Panc1 (cell line): Measurements from ENCODE around the gene RGL4. TPM values are rescaled to one million over a fixed set of nuclear protein-coding genes. Genes with fewer than 3 reads are reported as not detected.

Source experiments
- ATAC-seq: fragments of 200-7000 bp; cut with Tn5 transposase; 2 replicates; pipeline ENCODE4 v1.9.1; 2020; ENCODE audit warnings: mild to moderate bottlenecking, moderate library complexity
- BruUV-seq: library from RNA; stranded (reverse); fragments of 400-500 nt; replicated peaks from 2 replicates; lab custom pipeline; 2021; lab: Mats Ljungman, UMichigan
- CTCF ChIA-PET: fragments of 300-600 bp; sonication (Branson Sonifier 250); formaldehyde crosslinking; loops from one replicate; lab custom pipeline; 2022; ENCODE audit warnings: antibody characterized with exemption; lab: Charles Lee
- POLR2A ChIA-PET: fragments of 300-600 bp; sonication (Branson Sonifier 250); formaldehyde crosslinking; loops from one replicate; lab custom pipeline; 2022; ENCODE audit warnings: antibody characterized with exemption; lab: Charles Lee
- DNase-seq: peaks from one replicate; pipeline ENCODE4 v3.0.0-alpha.2; 2010; ENCODE audit warnings: low read depth, low spot score
- H3K27ac ChIP-seq: 2 replicates; pipeline ENCODE4 v1.5.1; 2011; ENCODE audit warnings: mild to moderate bottlenecking, low read length, inconsistent platforms
- H3K27me3 ChIP-seq: fragments of 200-500 bp; sonication (Bioruptor generic); 2 replicates; pipeline ENCODE4 v1.6.0; 2014; ENCODE audit warnings: low read length, inconsistent platforms; ENCODE audit not compliant: control insufficient read depth, insufficient read depth
- H3K36me3 ChIP-seq: fragments of 200-500 bp; sonication (Bioruptor generic); 2 replicates; pipeline ENCODE4 v1.5.1; 2014; ENCODE audit warnings: inconsistent platforms, mild to moderate bottlenecking, low read length, moderate library complexity; ENCODE audit not compliant: control insufficient read depth, insufficient read depth
- H3K4me1 ChIP-seq: 2 replicates; pipeline ENCODE4 v1.5.1; 2011; ENCODE audit warnings: inconsistent platforms, mild to moderate bottlenecking, low read length, moderate library complexity; ENCODE audit not compliant: control insufficient read depth, insufficient read depth
- H3K4me3 ChIP-seq, 2 experiments: 2 replicates each; pipeline ENCODE4 v1.5.1; 2011 to 2012; ENCODE audit warnings: low read depth in 2 of 2, low read length in 2 of 2, mild to moderate bottlenecking in 2 of 2, inconsistent platforms in 1 of 2, moderate library complexity in 1 of 2
- H3K9me3 ChIP-seq: fragments of 200-500 bp; sonication (Bioruptor generic); 2 replicates; pipeline ENCODE4 v1.5.1; 2014; ENCODE audit warnings: low read depth, mild to moderate bottlenecking, inconsistent platforms, low read length, moderate library complexity; ENCODE audit not compliant: control insufficient read depth, insufficient read depth
- POLR2AphosphoS5 ChIP-seq: IDR thresholded peaks from 2 replicates; pipeline ENCODE4 v1.6.1; 2012; ENCODE audit warnings: mild to moderate bottlenecking, low read depth, low read length, moderate library complexity
- SIN3A ChIP-seq: IDR thresholded peaks from 2 replicates; pipeline ENCODE4 v1.6.1; 2012; ENCODE audit warnings: low read depth, mild to moderate bottlenecking, low read length, moderate library complexity, borderline replicate concordance; ENCODE audit not compliant: insufficient read depth
- TCF7L2 ChIP-seq: IDR thresholded peaks from 2 replicates; pipeline ENCODE4 v1.6.1; 2011; ENCODE audit warnings: mild to moderate bottlenecking, low read depth, low read length, inconsistent platforms
- in situ Hi-C: cut with HindIII; loops from 2 replicates; pipeline ENCODE4 v1.10.0; 2016; ENCODE audit warnings: low sequenced_read_pairs, low pct_unique_long_range_greater_than_20kb
- intact Hi-C: fragments of 100-400 bp; cut with micrococcal nuclease; formaldehyde crosslinking; loops from one replicate; pipeline ENCODE4 v1.10.0; 2022; ENCODE audit not compliant: unreplicated experiment
- total RNA-seq: library from RNA; stranded (reverse); gene quantifications from one replicate; pipeline ENCODE4 v1.2.1, GENCODE V29; 2021; ENCODE audit not compliant: unreplicated experiment
- TF ChIP-seq, protein P1 (sequence below), 2 experiments: IDR thresholded peaks; 2 replicates each; pipeline ENCODE4 v1.6.1; 2011 to 2012; ENCODE audit warnings: low read depth in 2 of 2, control low read depth in 1 of 2, low read length in 1 of 2, mild to moderate bottlenecking in 1 of 2, moderate library complexity in 1 of 2; ENCODE audit not compliant: insufficient read depth in 1 of 2
- TF ChIP-seq, protein P2 (sequence below): fragments of 450-650 bp; IDR thresholded peaks from 2 replicates; pipeline ENCODE4 v1.5.1; 2017; ENCODE audit warnings: mild to moderate bottlenecking

Gene RGL4
- total RNA-seq, 1 experiment from 2014 or later: not detected

DNA sequence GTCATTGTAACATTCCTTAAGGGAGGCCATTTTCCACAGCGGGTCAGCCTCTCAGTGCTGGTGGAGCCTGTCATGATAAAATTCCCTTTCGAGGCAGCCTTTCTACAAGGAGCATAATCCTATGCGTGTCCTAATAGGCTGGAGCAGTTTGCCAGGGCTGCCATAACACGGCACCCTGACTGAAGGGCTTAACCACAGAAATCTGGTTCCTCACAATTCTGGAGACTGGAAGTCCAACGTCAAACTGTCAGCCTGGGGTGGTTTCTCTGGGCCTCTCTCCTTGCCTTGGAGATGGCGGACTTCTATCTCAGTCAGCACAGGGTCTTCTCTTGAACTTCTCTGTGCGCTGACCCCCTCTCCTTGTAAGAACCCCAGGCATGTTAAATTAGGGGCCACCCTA, 1.4 kb upstream of the RGL4 start:
- no peak overlapping the region for H3K4me3 ChIP-seq
- in situ Hi-C loops (no loop called here), intact Hi-C loops (no loop called here)
- H3K9me3 ChIP-seq: no peaks in the 10 kb centered on the region
- POLR2A ChIA-PET: no interaction called here
- H3K36me3 ChIP-seq: no peaks in the 10 kb centered on the region
- CTCF ChIA-PET: no interaction called here
- H3K27me3 ChIP-seq: no peaks in the 10 kb centered on the region
- ATAC-seq (no peak), DNase-seq (no peak)
- no peaks in the 10 kb centered on the region for H3K4me1 ChIP-seq
- no TSS peak for BruUV-seq
- H3K27ac ChIP-seq: no peak overlapping the region
- TF ChIP-seq, protein P1, sequence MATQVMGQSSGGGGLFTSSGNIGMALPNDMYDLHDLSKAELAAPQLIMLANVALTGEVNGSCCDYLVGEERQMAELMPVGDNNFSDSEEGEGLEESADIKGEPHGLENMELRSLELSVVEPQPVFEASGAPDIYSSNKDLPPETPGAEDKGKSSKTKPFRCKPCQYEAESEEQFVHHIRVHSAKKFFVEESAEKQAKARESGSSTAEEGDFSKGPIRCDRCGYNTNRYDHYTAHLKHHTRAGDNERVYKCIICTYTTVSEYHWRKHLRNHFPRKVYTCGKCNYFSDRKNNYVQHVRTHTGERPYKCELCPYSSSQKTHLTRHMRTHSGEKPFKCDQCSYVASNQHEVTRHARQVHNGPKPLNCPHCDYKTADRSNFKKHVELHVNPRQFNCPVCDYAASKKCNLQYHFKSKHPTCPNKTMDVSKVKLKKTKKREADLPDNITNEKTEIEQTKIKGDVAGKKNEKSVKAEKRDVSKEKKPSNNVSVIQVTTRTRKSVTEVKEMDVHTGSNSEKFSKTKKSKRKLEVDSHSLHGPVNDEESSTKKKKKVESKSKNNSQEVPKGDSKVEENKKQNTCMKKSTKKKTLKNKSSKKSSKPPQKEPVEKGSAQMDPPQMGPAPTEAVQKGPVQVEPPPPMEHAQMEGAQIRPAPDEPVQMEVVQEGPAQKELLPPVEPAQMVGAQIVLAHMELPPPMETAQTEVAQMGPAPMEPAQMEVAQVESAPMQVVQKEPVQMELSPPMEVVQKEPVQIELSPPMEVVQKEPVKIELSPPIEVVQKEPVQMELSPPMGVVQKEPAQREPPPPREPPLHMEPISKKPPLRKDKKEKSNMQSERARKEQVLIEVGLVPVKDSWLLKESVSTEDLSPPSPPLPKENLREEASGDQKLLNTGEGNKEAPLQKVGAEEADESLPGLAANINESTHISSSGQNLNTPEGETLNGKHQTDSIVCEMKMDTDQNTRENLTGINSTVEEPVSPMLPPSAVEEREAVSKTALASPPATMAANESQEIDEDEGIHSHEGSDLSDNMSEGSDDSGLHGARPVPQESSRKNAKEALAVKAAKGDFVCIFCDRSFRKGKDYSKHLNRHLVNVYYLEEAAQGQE (IDR thresholded peaks at IDR 0.05; ENCODE audit: insufficient read depth in 1 of 2, low read depth in 2 of 2, low read length in 1 of 2): no peak
- TF ChIP-seq POLR2AphosphoS5 (no peak), TCF7L2 (no peak), SIN3A (no peak)
- TF ChIP-seq, protein P2, sequence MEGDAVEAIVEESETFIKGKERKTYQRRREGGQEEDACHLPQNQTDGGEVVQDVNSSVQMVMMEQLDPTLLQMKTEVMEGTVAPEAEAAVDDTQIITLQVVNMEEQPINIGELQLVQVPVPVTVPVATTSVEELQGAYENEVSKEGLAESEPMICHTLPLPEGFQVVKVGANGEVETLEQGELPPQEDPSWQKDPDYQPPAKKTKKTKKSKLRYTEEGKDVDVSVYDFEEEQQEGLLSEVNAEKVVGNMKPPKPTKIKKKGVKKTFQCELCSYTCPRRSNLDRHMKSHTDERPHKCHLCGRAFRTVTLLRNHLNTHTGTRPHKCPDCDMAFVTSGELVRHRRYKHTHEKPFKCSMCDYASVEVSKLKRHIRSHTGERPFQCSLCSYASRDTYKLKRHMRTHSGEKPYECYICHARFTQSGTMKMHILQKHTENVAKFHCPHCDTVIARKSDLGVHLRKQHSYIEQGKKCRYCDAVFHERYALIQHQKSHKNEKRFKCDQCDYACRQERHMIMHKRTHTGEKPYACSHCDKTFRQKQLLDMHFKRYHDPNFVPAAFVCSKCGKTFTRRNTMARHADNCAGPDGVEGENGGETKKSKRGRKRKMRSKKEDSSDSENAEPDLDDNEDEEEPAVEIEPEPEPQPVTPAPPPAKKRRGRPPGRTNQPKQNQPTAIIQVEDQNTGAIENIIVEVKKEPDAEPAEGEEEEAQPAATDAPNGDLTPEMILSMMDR: no peak

DNA sequence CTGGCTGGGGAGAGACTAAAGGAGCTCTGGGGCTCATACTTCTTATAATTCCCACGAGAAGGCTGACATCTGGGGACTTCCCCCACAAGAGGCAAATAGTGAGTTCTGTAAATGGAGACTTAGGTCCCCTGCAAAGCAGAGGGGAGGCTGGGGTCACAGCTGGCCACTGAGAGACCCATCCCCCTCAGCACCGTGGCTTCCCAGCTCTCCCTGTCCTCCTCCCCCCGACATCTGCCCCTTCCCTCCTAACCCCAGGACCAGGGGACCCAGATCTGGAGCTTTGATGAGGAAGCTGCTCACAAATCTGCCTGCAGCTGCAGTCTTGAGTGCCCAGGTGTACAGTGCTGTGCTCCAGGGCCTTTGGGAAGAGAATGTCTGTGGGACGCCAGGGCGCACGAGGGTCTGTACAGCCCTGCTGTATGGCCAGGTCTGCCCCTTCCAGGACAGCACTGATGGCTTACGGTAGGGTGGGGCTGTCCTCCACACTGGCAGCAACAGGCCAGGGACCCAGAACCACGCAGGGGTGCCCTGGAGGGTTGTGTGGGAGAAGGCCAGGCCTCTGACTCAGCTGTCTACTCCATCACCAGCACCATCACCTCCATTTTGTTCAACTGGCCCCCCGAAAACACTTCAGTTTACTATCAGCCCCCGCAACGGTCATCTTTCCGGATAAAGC, 1.1 kb downstream of the RGL4 start:
- POLR2A ChIA-PET: no interaction called here
- no peak overlapping the region for H3K4me3 ChIP-seq
- no peaks in the 10 kb centered on the region for H3K36me3 ChIP-seq
- H3K9me3 ChIP-seq: no peaks in the 10 kb centered on the region
- no peak overlapping the region for H3K27ac ChIP-seq
- no peaks in the 10 kb centered on the region for H3K27me3 ChIP-seq
- DNase-seq (no peak), ATAC-seq (no peak)
- BruUV-seq: no TSS peak
- CTCF ChIA-PET: no interaction called here
- intact Hi-C loops (no loop called here), in situ Hi-C loops (no loop called here)
- TF ChIP-seq TCF7L2: no peak
- no peak for TF ChIP-seq POLR2AphosphoS5
- no peak for TF ChIP-seq SIN3A
- TF ChIP-seq, protein P1 (IDR thresholded peaks at IDR 0.05; ENCODE audit: insufficient read depth in 1 of 2, low read depth in 2 of 2, low read length in 1 of 2): no peak
- TF ChIP-seq, protein P2: no peak
- no peaks in the 10 kb centered on the region for H3K4me1 ChIP-seq
